GM19099 (cell line): ENCODE results near the gene CTAGE9.

Experiments used
- POLR2A ChIP-seq: IDR thresholded peaks from 3 replicates; pipeline ENCODE4 v1.6.1; 2011; ENCODE audit warnings: low read depth; ENCODE audit not compliant: insufficient read length; ENCODE audit errors: extremely low read depth

Gene CTAGE9

DNA sequence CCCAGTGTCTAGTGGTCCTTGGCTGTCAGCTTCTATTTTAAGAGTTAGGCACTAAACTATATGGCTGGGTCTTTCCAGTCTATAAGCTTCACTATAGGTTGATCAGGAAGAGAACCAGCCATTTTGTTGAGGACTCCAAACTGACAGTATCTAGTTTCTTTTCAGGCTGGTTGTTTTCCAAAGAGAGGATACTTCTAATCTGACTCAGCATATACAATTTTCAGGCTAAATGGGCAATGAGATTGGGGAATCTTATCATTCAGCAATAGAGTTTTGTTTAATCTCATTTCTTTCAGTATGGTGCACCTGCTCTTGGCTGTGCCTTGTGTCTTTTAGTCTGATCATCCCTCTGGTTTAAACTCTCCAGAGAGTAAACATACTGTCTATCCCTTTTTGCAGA is 20.4 kb upstream of the CTAGE9 start:
- TF ChIP-seq POLR2A, result no peak

DNA sequence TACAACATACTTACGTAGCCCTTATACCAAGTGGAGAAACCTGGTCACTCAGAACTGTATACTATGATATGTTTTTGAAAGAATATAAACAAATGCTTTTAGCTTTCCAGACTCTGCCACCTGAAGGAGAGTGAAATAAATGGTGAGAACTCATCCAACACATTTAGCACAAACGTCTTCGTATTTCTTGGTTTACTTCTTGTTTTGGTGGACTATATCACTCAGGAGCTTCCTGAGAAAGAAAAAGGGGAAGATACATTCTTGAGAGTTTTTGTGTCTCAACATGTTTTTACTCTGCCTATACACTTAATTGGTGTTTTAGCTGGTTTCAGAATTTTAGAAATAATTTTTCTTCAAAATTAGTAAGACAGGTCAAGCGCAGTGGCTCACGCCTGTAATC is 19.4 kb upstream of the CTAGE9 start:
- TF ChIP-seq POLR2A, result no peak

- no peak for TF ChIP-seq POLR2A
These were observed 18.7 kb upstream of the CTAGE9 start for GRCh38 chr6:131729550-131729949.

- TF ChIP-seq POLR2A, result no peak
These were observed 17.6 kb upstream of the CTAGE9 start for GRCh38 chr6:131728296-131728939.

GRCh38 chr6:131727868-131728267 is 17.1 kb upstream of the CTAGE9 start:
- no peak for TF ChIP-seq POLR2A

GRCh38 chr6:131727467-131727866 is 16.6 kb upstream of the CTAGE9 start:
- TF ChIP-seq POLR2A, result no peak

DNA sequence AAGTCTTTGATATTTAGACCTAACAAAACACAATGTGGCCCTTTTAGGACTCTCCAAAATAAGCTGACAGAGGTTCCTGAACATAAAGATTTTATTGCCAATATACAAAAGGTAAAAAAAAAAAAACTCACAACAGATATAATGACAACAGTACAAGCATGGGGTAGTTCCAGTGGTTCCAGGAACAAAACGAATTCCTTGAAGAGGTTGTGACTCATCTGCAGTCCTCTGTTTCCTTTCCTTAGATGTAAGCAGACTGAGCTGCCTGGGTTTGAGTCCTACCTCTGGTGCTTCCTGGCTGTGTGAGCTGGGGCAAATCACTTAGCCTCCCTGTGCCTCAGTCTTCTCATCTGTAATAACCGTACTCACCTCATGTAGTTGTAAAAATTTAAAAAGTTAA is 13.3 kb upstream of the CTAGE9 start:
- TF ChIP-seq POLR2A, result no peak

DNA sequence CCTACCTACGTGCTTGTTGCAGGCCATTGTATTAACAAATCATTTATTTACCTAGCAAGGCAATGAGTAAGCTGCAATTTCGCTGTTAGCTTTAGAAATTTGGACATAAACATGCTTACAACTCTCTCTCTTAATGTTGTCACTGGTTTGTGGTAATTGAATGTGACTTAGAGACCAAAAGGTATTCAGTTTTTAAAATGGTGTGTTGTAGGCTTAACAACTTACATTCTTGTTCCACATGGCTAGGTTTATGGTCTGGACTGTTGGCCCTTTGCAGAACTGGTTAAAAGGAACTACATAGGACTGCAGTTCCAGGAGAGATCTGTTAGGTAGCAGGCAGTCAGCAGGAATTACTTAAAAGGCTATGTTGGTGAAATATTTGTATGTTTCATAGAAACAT is 10.3 kb upstream of the CTAGE9 start:
- TF ChIP-seq POLR2A, result no peak

DNA sequence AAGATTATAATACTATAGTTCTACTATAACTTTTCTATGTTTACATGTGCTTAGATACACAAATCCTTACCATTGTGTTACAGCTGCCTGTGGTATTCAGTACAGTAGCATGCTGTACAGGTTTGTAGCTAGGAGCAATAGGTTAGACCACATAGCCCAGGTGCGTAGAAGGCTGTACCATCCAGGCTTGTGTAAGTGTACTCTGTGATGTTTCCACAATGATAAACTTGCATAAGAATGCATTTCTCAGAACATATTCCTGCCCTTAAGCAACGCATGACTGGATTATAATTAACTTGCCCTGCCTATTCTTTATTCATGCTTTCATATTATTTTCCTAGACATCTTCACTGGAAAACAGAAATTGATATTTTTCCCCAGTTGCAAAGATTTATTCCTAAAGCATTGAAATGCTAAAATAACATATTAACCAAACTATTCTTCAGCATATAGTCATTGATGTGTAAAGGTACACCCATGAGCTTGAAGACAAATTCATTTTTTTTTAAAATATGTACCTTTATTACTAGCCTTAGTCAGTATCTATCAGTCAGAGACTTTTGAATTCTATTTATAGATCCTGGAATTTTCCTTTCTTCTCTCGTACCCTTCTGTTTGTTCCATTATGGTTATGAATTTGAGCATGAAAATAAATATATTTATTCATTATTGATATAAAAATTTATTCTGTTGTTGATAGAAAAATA is 7.2 kb upstream of the CTAGE9 start:
- TF ChIP-seq POLR2A, result no peak

DNA sequence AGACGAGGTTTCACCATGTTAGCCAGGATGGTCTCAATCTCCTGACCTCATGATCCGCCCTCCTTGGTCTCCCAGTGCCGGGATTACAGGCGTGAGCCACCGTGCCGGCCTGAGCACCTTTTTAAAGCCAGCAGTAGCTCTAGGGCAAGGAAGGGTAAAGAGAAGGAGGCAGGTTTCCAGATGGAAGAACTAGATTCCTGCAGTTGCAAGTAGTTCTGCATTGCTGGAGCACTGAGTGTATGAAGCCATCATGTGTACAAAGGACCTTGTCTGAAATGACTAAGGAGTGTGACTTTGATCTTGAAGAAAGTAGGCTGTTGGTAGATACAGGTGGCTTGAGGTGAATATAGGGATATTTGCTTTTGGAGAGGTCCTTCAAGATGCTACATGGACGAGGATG is 13.9 kb downstream of the CTAGE9 start:
- TF ChIP-seq POLR2A, result no peak

DNA sequence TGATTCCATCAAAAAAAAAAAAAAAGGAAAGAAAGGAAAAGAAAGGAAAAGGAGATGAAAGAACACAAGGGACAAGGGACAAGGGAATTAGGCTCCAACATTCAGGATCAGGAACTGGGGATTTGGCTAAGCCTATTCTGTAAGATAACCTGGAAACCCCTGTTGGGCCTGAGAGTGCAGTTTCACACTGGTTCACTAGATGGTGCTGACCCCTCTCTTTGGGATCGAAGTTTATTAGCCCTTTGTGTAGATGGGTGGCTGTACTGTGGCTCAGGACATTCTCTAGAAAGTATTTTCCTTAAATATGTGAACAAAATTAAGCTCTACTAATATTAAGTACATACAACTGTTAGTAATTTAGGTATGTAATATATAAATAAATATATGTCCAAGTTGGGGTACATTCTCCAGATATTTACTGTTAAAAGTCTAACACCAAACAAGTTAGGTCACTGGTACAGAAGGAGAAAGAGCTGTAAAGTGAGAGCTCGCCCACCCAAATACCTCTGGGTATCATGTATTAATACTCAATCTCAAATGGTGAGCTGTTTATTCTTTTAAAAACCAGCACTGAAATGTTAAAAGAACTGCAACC is 15.9 kb downstream of the CTAGE9 start:
- TF ChIP-seq POLR2A, result no peak

DNA sequence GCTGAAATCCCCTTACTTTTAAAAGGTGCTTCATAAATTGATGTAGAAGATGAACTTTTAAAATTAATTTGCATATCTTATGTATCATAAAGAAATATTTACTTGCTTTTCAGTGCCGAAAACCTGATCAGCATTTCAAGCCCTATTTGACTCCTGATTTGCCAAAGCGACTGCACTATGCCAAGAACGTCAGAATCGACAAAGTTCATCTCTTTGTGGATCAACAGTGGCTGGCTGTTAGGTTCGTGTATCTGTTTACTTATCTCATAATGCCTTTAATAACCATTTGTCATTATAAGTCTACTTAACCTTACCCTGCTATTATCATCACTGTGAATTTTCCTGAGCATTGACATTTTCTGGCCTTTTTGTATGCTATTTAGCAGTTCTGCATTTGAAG is 17.4 kb downstream of the CTAGE9 start:
- no peak for TF ChIP-seq POLR2A

DNA sequence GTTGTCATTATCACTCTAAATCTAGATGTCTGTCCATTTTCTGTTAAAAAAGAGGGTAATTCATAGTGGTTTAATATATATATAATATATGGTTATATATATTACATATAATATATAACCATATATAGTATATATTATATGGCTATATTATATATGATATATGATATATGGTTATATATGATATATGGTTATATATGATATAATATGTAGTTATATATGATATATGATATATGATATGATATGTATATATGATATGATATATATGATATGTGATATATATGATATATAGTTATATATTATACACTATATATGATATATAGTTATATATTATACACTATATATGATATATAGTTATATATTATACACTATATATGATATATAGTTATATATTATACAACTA is 18.2 kb downstream of the CTAGE9 start:
- TF ChIP-seq POLR2A, result no peak

DNA sequence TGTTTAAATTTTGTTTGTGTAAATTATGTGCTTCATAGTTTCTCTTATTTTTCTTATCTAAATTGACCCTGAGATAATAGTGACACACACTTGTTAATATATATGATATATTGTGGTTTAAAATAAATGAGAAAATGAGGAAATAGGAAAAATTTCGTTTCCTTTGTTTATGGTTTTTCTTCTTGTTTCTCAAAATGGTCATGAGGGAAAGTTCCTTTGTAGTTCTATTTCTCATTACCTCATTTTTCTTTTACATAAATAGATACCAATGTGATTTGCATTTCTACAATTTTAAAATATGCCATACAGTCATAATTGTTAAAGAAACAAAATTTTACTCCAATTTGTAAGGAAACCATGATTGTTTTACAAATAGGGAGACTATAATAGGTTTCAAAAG is 18.8 kb downstream of the CTAGE9 start:
- no peak for TF ChIP-seq POLR2A

GRCh38 chr6:131688286-131688685 is 22.5 kb downstream of the CTAGE9 start:
- TF ChIP-seq POLR2A, result no peak

- no peak for TF ChIP-seq POLR2A
These were observed 23.8 kb downstream of the CTAGE9 start for GRCh38 chr6:131687022-131687421.
